GM19099 (cell line): ENCODE data around the gene RAB15.

Experiments
- POLR2A ChIP-seq: IDR thresholded peaks from 3 replicates; pipeline ENCODE4 v1.6.1; 2011; ENCODE audit warnings: low read depth; ENCODE audit not compliant: insufficient read length; ENCODE audit errors: extremely low read depth

The RAB15 gene

GRCh38 chr14:64971943-64972791 is at the start of gene RAB15:
Gene RAB15, minus strand, starts transcription at chr14:64972336. Its CDS starts 260 bp downstream, at chr14:64972076.
- TF ChIP-seq POLR2A, result no peak

- no peak for TF ChIP-seq POLR2A
Observed at GRCh38 chr14:65019944-65020566, 47.9 kb upstream of the RAB15 start.

GRCh38 chr14:65016471-65016870 is 44.3 kb upstream of the RAB15 start:
- no peak for TF ChIP-seq POLR2A

GRCh38 chr14:65015391-65015790 is 43.3 kb upstream of the RAB15 start:
- no peak for TF ChIP-seq POLR2A

- no peak for TF ChIP-seq POLR2A
Observed at GRCh38 chr14:65012353-65012752, 40.2 kb upstream of the RAB15 start.

GRCh38 chr14:65011538-65011937 is 39.4 kb upstream of the RAB15 start:
- no peak for TF ChIP-seq POLR2A

- no peak for TF ChIP-seq POLR2A
Observed at GRCh38 chr14:65010211-65010931, 38.2 kb upstream of the RAB15 start.

GRCh38 chr14:65007202-65007601 is 35.1 kb upstream of the RAB15 start:
- TF ChIP-seq POLR2A, result no peak

- no peak for TF ChIP-seq POLR2A
Observed at GRCh38 chr14:65006261-65006721, 34.2 kb upstream of the RAB15 start.

- no peak for TF ChIP-seq POLR2A
Observed at GRCh38 chr14:65003394-65003793, 31.3 kb upstream of the RAB15 start.

- no peak for TF ChIP-seq POLR2A
Observed at GRCh38 chr14:65002586-65003210, 30.6 kb upstream of the RAB15 start.

GRCh38 chr14:65001723-65002122 is 29.6 kb upstream of the RAB15 start:
- no peak for TF ChIP-seq POLR2A

- TF ChIP-seq POLR2A, result no peak
Observed at GRCh38 chr14:65000898-65001591, 28.9 kb upstream of the RAB15 start.

- TF ChIP-seq POLR2A, result no peak
Observed at GRCh38 chr14:64998455-64998931, 26.4 kb upstream of the RAB15 start.
